ENCODE measurements around the gene CLK4. TPM values are rescaled to one million over a fixed set of nuclear protein-coding genes. Genes with fewer than 3 reads are reported as not detected.

Gene CLK4
- total RNA-seq, 1 experiment from 2014 or later, result 29.3 TPM

GRCh38 chr5:178644826-178645545, 18.1 kb upstream of the CLK4 start:
- Mint-ChIP-seq H3K9me3 (ENCODE audit: low read depth, unreplicated experiment) (peaks cover 20% of the 10 kb centered on the region), H3K27ac (ENCODE audit: unreplicated experiment) (no peak overlapping the region), H3K36me3 (ENCODE audit: insufficient read depth, unreplicated experiment) (no peaks in the 10 kb centered on the region), H3K4me1 (ENCODE audit: low read depth, unreplicated experiment) (no peaks in the 10 kb centered on the region), H3K4me3 (ENCODE audit: low read depth, unreplicated experiment) (no peak overlapping the region), H3K27me3 (ENCODE audit: unreplicated experiment) (no peaks in the 10 kb centered on the region)
- intact Hi-C loops (cut with micrococcal nuclease; ENCODE audit: unreplicated experiment), result no loop called here
- no peak for TF ChIP-seq CTCF (IDR thresholded peaks at IDR 0.05; ENCODE audit: unreplicated experiment)
- no TSS peak for BruUV-seq (replicated peaks)
- DNase-seq, result no peak
- CTCF ChIA-PET, result no interaction called here

- Mint-ChIP-seq H3K27ac (ENCODE audit: unreplicated experiment) (no peak overlapping the region), H3K4me1 (ENCODE audit: low read depth, unreplicated experiment) (no peaks in the 10 kb centered on the region), H3K36me3 (ENCODE audit: insufficient read depth, unreplicated experiment) (no peaks in the 10 kb centered on the region), H3K4me3 (ENCODE audit: low read depth, unreplicated experiment) (no peak overlapping the region), H3K27me3 (ENCODE audit: unreplicated experiment) (no peaks in the 10 kb centered on the region), H3K9me3 (ENCODE audit: low read depth, unreplicated experiment) (peaks cover 10% of the 10 kb centered on the region)
- CTCF ChIA-PET, result no interaction called here
- DNase-seq, result peak; percentile 38
- TF ChIP-seq CTCF (IDR thresholded peaks at IDR 0.05; ENCODE audit: unreplicated experiment), result no peak
- no TSS peak for BruUV-seq (replicated peaks)
- intact Hi-C loops (cut with micrococcal nuclease; ENCODE audit: unreplicated experiment), result no loop called here
Measured at GRCh38 chr5:178642351-178642909, 15.6 kb upstream of the CLK4 start.

DNA sequence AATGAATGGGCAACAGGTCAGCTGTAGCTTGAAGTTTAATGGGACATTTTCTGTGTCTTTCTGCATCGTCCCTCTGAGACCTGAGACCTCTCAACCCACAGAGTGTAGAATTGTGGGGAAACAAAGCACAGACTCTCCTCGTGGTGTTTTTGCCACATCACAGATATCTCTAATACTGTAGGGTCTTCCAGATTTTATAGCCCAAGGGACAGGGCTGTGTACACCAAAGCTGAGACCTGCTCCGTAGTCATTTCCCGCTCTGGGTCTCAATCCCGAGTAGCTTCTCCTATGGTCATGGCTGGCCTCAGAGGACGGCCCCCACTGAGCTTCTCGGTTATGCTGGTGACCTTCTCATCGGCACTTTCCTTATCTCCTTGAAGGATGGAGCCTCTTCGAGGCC, 14.9 kb upstream of the CLK4 start:
- CTCF ChIA-PET, result interaction anchor here (0.6 kb wide), 1 partner anchor 172 kb away, joined by 3 read pairs; no protein-coding TSS in a partner anchor
- no peak for TF ChIP-seq CTCF (IDR thresholded peaks at IDR 0.05; ENCODE audit: unreplicated experiment)
- no peak overlapping the region for H3K4me3 Mint-ChIP-seq (ENCODE audit: low read depth, unreplicated experiment)
- no peaks in the 10 kb centered on the region for H3K36me3 Mint-ChIP-seq (ENCODE audit: insufficient read depth, unreplicated experiment)
- no peak for DNase-seq
- peaks cover 10% of the 10 kb centered on the region for H3K9me3 Mint-ChIP-seq (ENCODE audit: low read depth, unreplicated experiment)
- H3K27ac Mint-ChIP-seq (ENCODE audit: unreplicated experiment), result no peak overlapping the region
- no peaks in the 10 kb centered on the region for H3K4me1 Mint-ChIP-seq (ENCODE audit: low read depth, unreplicated experiment)
- BruUV-seq (replicated peaks), result no TSS peak
- H3K27me3 Mint-ChIP-seq (ENCODE audit: unreplicated experiment), result no peaks in the 10 kb centered on the region
- intact Hi-C loops (cut with micrococcal nuclease; ENCODE audit: unreplicated experiment), result no loop called here

GRCh38 chr5:178640331-178641045, 13.6 kb upstream of the CLK4 start:
- Mint-ChIP-seq H3K4me1 (ENCODE audit: low read depth, unreplicated experiment) (peaks cover 1% of the 10 kb centered on the region), H3K4me3 (ENCODE audit: low read depth, unreplicated experiment) (no peak overlapping the region), H3K9me3 (ENCODE audit: low read depth, unreplicated experiment) (peaks cover 8% of the 10 kb centered on the region), H3K27ac (ENCODE audit: unreplicated experiment) (no peak overlapping the region), H3K27me3 (ENCODE audit: unreplicated experiment) (no peaks in the 10 kb centered on the region), H3K36me3 (ENCODE audit: insufficient read depth, unreplicated experiment) (no peaks in the 10 kb centered on the region)
- intact Hi-C loops (cut with micrococcal nuclease; ENCODE audit: unreplicated experiment), result no loop called here
- no peak for TF ChIP-seq CTCF (IDR thresholded peaks at IDR 0.05; ENCODE audit: unreplicated experiment)
- no peak for DNase-seq
- CTCF ChIA-PET, result no interaction called here
- BruUV-seq (replicated peaks), result no TSS peak
